ENCODE data around the gene ETV1. TPM values are rescaled to one million over a fixed set of nuclear protein-coding genes. Genes with fewer than 3 reads are reported as not detected.

The ETV1 gene
- total RNA-seq, 1 donor from 2014 or later, result 5.0 TPM

DNA sequence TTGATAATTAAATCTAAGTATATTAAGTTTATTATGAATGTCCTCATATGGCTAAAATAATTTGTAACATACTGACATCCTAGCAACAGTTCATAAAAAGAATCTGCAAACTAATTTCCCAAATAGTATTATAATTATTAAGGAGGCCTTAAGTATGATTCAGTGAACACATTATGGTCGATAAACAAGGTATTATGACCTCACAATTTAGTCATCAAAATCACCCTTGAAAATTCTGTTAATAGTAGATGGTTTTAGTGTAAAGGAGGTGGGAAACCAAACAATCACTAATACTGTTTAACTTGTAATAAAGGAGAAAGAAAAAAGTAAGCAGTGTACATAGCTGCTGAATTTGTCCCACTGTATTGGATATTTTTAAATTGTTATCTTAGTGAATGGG, 2.1 kb downstream of the ETV1 start:
- DNase-seq (ENCODE audit: low read depth in 2 of 2), result peak in 1 of 2 donors; percentile 12

DNA sequence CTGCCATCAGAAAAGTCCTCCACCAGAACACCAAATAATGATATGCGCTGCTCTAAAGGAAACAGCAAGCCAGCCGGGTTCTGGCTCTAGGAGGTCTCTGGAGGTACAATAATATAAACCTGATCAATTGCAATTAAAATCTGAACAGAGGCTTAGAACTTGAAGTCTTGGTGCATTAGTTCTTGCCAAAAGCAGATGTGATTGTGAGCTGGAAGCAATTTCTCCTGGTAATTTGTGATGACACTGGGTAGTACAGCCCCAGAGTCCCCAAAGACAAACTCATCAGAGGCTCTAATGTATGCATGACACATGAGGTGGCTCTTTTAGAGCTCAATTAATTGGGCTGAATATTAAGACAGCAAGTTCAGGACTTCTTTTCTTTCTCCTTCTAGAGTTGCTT, 3.3 kb downstream of the ETV1 start:
- no peak for DNase-seq (ENCODE audit: low read depth in 2 of 2)

DNA sequence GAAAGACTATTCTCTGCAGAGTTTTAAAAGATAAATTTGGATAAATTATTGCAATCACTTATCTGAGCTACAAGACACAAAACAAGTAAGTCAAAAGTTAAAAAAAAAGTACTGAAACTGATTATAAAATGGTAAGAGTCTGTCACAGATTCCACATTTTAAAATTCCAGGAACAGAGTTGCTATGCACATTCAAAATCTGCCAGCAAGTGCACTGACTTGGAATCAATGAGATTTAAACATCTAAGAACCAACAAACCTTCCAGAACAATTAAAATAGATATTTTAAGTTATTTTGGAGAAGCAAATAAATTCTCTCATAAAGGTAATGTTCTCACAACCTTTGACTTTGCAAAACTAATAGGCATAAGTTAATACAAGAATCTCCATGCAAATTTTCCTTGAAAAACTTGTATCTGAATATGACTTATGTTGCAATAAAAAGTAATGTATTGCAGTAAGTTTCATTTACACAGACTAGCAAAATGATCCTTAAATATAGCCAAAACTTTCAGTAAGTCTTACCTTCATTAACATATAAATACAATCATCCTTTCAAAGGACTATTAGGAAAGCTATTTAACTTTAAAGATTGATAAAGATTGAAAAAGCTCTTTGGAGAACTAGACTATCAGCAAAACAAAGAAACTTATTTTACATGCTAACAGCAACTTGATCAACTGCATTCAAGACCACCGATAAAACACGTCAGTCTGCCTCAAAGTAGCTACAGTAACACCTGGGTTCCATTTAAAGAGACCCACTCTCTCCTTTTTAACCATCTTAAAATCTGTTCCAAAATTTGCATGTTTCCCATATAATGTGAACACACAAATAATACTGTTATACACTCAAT, 4.4 kb downstream of the ETV1 start:
- DNase-seq (ENCODE audit: low read depth in 2 of 2), result no peak

DNA sequence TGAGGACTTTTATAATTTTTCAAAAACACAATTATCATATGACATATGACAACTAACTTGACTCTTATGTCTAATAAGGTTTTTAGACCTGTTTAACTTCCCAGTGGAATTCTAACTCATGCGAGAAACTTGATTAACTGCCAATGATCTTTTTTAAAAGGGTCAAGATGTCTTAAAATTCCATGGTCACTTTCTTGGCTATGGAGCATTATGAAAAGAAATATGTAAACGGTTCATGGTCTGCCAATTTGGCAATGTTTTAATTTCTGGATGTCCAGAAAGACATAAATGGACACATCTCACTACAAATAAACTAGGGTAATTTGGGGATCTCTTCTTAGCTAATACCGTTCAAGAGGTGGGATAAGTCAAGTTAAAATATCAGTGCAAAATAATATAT, 5.4 kb downstream of the ETV1 start:
- no peak for DNase-seq (ENCODE audit: low read depth in 2 of 2)

DNA sequence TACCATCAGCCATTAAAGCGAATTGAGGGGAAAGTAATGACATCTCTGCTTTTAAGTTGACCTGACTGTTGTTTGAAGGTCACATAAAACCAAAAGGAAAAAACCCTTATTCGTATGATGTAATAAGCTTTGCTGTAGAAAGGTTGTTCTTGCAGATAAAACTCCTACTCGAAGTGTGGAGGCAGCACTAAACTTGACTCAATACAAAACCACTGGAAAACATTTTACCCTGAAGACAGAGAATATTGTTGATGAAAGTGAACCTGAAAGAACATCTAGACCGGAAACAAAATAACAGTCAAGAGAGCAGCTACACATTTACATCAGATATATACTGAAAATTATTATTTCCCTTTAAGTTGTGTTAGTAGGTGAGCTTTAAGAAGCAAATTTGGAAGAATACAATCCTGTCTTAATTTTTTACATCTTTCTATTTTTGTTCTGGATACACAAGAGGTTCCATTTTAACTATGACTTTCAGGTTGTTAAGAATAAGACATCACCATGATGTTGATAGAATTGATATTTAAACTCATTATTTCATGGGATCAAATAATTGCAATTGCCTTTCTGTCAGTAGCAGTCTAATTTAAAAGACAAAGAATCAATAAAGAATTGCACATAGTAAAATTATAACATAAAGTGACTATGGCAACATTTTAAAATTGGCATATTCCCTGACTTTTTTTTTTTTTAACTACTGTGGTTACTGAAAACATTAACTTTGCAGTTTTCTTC, 6.4 kb downstream of the ETV1 start:
- DNase-seq (ENCODE audit: low read depth in 2 of 2), result no peak

DNA sequence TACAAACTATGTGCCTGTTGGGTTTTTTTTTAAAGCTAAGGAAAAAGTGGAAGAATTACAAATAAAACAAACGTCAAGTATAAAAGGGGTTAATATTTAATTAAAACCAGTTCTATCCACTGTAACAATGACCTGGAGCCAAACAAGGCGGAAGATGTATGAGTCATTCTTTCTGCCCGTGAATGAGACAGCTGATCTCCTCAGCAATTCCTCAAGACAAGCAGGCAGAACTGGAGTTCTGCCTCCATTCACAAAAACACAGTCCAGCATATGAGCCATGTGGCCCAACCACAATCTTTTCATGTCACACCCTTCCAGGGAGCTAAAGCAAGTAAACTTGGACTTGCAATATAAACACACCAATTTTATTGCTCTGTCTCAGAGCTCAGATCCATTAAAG, 8.4 kb downstream of the ETV1 start:
- DNase-seq (ENCODE audit: low read depth in 2 of 2), result peak; percentile 10 to 95

DNA sequence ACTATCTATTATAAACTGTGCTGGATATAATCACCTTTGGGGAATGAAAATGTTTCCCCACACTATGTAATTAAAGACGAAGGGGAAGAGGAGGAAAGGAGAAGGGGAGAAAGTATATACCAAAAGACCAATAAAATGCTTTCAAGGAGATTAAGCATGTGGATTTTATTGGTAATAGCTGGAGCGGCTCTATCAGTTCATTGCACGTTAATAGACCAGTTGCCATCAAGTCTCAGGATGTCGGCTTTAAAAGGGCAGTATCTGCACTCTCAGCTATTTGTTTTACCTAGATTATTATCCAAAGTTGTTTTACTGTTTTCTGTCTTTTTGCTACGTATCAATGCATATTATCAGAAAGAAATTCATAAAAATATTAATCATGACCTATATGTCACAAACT, 9.0 kb downstream of the ETV1 start:
- no peak for DNase-seq (ENCODE audit: low read depth in 2 of 2)

DNA sequence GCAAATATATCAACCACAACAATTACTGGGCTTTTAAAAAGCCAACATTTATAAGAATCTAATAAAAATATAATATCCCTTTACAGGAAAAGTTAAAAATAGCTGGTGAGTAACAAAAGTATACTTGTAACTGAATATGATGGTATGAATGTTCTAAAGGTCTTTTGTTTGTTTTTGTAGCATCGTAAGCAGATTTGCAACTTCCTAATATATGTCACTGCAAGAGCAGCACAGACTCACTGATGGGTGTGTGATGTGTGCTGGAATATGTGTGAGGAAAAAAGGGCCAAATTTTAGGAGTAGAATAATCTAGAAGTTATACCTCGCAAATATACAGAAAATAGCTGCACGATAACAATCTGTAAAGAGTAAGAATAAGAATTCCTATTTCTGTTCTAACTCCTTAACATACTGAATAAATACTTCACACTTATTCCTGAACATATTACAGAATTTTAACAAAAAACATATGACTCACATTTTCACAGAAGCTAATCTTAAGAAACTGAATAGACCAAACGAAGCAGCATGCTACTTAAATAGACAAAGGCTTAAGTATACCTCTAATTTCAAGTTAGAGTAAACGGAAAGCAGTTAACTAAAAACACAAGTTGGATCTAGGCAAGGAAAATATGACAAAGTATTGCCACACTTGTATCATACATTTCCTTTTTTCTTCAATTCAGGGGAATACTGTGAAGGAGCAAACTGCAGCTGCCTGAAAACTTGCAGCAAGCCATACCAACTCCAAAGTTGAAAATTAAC, 9.6 kb downstream of the ETV1 start:
- peak; percentile 22 to 59 for DNase-seq (ENCODE audit: low read depth in 2 of 2)

DNA sequence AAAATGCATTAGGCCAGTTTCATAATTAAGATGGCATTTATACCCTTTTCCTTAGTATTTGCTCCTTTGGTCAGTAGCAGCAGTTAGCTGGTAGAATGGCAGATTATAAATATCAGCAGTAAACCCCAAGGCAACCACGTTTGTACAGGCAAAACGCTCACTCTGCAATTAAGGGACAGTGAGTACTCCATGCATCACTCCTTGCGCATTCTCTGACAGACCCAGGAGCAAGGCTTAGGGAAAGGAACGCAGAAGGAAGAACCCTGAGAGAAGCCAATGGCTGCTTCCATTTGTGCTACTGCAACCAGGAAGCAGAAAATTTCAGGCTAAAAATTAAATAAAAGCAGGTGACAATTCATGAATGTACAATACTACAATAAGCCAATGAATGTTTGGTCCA, 12.9 kb downstream of the ETV1 start:
- DNase-seq (ENCODE audit: low read depth in 2 of 2), result no peak

DNA sequence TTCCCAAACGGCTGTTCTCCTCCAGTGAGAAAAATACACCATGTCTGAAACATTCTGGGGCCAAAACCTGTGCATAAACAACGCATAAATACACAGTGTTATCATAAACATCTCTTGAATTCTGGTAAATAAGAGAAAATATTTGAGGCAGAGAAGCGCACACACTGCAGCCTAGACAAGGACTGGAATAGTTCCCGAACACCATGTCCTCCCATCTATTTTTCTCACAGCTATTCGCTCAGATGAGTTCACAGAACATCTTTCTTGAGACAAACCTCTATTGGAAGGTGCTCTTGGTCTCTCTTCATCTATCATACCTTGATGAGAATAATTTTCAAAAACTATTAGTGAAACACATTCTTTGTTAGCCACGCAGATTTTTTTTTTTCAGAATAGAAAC, 24.4 kb downstream of the ETV1 start:
- DNase-seq (ENCODE audit: low read depth in 2 of 2), result no peak

DNA sequence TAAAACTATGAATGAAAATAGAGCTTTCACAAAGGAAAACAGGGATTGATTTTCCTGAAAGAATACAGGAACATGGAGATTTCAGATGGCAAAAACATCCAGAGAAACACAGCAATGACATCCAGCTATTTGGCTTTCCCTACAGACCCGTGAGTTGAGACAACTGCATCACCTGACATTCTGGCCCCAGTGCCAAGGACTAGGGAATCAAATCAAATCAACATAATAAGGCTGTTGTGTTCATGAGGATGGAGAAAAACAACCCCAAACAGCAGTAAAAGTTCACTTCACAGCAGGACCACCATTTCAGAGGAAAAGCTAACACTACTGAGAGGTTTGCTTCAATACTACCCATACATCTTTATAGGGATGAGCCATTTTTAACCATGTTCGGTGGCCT, 25.5 kb downstream of the ETV1 start:
- DNase-seq (ENCODE audit: low read depth in 2 of 2), result no peak

DNA sequence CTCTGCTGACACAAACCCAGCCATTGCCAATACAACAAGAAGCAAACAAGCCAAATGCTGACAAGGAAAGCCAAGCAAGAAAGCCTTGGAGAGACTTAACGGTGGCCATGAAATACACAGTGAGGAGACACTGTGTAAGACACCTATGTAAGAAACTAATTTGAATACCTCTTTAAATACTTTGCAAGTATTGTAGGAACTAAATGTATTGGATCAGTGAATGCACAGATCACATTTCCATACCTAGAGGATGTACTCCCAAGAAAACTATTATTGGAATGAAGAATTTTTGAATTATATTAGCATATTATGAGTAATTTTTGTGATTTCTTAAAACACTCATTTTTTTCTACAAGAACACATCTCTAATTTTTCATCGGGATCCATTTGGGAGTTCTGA, 34.0 kb downstream of the ETV1 start:
- no peak for DNase-seq (ENCODE audit: low read depth in 2 of 2)

DNA sequence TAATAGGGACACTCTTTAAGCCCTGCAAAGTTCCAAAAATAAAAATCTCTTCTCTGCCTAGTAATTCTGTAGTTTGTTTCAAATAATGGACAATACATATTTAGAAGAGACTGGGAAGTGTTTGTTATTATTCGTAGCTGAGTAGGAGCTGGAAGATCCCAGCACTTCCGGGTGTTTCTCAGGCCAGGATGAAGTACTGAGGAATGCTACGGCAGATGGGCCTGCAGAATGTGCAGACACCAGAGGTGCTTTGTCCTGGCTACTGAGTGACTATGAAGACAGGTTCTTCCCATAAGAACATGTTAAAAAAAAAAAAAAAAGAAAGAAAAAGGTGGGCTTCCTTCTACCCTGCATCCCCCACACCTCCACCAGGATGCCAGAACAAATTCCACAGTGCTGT, 36.1 kb downstream of the ETV1 start:
- DNase-seq (ENCODE audit: low read depth in 2 of 2), result peak in 1 of 2 donors; percentile 16

DNA sequence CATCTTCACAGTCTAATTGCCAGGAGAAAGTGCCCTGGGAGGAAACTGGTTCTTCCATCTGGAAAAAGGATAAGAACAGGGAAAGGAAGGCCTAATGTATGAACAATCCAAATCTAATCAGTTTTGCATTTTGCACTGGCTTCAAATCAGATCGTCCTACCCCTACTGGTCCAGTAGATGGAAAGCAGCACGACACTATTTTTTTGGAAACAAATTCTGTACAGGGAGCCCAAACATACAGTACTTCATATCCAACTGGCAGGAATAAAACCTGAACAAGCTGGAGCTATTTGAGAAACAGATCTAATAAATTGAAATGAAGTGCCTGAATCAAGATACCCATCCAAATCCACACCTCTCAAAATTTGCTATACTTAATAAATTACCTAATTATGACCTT, 36.5 kb downstream of the ETV1 start:
- no peak for DNase-seq (ENCODE audit: low read depth in 2 of 2)

DNA sequence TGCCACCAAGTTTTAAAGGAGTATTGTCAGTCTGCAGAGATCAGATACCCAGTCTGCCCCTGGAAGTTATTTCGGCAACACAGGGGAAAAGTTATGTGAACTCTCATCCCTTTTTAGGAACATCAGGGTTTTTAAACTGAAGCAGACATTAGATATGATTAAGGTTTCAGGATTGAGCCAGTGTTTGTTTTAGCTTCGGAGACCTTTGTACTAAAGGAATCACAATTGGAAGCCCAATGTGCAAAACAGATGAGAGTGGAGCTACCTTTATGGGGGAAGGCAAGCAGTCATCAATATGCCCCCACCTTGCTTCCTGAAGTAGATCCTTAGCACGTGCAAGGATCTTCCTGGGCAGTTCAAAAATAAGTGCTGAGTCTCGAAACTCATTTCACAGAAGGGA, 39.5 kb downstream of the ETV1 start:
- no peak for DNase-seq (ENCODE audit: low read depth in 2 of 2)

DNA sequence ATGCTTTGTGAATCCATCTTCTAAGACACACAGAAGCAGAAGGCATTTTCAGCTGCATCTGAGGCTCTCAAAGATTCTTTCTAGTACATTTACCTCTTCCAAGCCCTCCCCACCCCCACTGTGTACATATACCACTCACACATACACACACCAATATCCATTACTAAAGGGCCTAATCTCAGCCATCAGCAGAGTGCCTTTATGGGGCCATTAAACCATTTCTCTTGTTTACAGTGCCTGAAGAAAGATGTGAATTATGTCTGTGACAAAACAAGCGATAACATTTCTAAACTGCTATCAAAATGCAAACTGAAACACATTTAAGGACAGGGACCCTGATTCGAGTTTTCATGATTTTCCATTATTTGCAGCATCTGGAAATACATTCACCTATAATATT, 40.0 kb downstream of the ETV1 start:
- no peak for DNase-seq (ENCODE audit: low read depth in 2 of 2)

DNA sequence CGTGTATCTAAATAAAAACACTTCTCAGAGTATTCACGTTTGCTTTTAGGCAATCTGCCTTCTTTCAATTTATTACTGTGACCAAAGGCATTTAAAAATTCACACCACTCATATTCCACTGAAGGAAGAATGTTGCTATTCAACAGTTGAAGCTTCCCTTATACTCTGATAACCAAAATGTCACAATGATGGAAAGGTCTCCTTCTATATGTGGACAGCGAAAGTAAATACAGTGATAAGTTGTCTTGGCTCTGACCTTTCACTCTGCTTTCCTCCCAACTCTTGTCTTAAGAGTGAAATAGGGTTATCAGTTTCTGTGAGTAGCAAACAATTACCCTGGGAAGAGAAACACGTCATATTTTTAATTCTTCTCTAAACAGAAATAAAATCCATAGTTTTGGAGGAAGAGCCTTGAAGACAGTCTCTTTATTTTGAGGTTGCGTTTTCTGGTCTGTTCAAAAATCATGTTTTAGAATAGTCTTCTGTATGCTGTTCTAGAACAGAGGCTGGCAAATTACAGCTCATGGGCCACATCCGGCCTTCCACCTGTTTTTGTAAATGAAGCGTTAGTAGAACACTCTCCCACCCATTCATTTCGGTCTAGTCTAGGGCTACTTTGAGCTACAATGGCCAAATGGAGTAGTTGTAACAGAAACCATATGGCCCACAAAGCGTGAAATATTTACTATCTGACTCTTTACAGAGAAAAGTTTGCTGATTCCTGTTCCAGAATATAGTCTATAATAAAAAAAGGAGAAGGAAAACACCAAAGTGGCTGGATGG, 41.3 kb downstream of the ETV1 start:
- DNase-seq (ENCODE audit: low read depth in 2 of 2), result peak in 1 of 2 donors; percentile 7

DNA sequence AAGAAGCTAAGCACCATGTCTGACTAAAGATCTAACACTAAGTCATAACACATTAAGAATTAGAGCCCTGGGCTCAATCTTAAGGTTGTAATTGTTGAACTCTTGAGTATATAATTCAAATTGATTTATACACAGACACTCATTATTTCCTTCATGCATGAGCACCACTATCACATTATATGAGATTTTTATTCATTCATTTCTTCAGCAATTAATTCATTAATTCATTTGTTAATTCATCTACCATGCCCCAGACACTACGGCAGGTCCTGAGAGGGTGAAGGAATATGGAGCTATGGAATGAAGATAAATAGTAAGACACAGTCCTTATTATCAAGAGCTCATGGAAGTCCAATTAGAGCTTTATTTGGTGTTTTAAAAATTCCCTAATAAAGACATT, 41.9 kb downstream of the ETV1 start:
- no peak for DNase-seq (ENCODE audit: low read depth in 2 of 2)

DNA sequence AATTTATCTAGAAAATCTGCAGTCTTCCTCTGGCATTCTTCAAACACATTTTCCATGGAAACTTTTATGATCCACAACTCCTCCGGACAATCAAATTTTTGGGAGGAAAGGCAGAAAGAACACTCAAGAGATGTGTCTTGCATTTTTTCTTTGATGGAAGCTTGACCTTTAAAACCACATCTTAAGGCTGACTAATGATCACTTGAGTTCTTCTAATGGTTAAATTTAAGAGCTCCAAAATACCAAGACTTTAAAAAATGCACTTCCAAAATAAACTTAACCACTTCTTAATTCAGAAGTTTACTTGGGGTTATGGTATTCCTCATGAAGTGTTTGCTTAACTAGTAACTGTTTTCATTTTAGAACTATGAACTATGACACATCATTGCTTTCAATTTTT, 43.3 kb downstream of the ETV1 start:
- DNase-seq (ENCODE audit: low read depth in 2 of 2), result no peak

DNA sequence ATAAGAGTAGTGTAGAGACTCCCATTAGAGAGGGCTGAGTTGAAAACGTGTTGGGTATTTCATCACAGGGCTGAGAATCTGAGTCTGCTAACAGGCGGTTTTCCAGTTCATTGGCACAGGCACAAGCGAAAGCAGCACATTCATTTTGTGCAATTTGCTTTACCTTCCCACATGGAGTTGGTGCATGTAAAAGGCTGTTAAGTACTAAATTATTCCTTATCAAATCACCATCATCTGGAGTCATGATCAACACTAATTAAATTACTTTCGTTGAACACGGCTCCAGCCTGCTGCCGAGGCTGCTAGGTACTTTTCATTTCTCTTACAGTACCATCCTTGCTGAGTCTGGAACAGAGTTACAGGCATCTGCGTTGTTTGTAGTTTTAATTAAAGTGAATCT, 43.8 kb downstream of the ETV1 start:
- no peak for DNase-seq (ENCODE audit: low read depth in 2 of 2)

DNA sequence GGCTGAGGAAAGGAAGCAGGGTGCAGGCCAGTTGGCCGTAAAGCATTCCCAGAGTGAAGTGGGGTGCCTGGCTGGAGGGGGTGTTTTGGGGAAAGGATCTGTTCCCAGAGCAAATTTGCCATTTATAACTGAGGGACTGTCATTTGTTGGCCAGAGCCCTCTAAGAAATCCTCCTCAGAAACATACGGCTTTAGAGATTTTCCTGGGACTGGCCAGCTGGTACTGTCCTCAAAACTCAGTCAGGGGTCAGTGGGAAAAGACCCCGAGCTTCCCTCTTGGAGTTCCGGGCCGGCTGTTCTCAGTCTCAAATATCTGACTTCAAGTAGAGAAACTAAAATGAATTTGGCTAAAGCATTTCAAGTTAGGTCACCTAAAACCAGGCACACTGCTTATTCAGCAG, 55.9 kb downstream of the ETV1 start:
- no peak for DNase-seq (ENCODE audit: low read depth in 2 of 2)

DNA sequence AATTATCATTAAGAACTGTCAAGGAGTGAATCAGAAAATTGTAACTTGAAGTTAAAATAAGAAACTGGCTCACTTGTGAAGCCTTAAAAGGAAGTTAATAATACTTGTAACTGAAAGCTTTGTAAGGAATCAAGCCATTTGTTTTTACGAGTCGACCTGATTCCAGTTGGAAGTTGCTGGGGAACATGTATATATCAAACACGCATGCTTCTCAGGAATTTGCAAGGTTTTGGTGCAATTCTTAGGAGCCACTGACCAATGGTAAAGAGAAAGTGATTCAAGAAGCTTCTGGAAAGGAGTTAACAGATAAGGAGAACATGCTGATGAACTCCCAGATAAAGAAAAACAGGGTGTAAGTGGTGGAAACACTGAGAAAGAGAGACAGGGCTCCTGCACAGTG, 56.4 kb downstream of the ETV1 start:
- DNase-seq (ENCODE audit: low read depth in 2 of 2), result no peak
